ENCODE data around the gene HOGA1.

Gene HOGA1

GRCh38 chr10:97600616-97601015 is 16.4 kb downstream of the HOGA1 start:
- no peak for TF ChIP-seq ZNF274 (IDR thresholded peaks at IDR 0.05; ENCODE audit: low read depth, low read length)
- no peak overlapping the region for H3K4me3 ChIP-seq (ENCODE audit: low read length)

- no peak for TF ChIP-seq ZNF274 (IDR thresholded peaks at IDR 0.05; ENCODE audit: low read depth, low read length)
- no peak overlapping the region for H3K4me3 ChIP-seq (ENCODE audit: low read length)
Observed at GRCh38 chr10:97601268-97602215, 17.4 kb downstream of the HOGA1 start.

- H3K4me3 ChIP-seq (ENCODE audit: low read length), result no peak overlapping the region
- no peak for TF ChIP-seq ZNF274 (IDR thresholded peaks at IDR 0.05; ENCODE audit: low read depth, low read length)
Observed at GRCh38 chr10:97607095-97607636, 23.0 kb downstream of the HOGA1 start.

GRCh38 chr10:97608991-97609561 is 24.9 kb downstream of the HOGA1 start:
- no peak for TF ChIP-seq ZNF274 (IDR thresholded peaks at IDR 0.05; ENCODE audit: low read depth, low read length)

GRCh38 chr10:97611473-97611872 is 27.3 kb downstream of the HOGA1 start:
- no peak for TF ChIP-seq ZNF274 (IDR thresholded peaks at IDR 0.05; ENCODE audit: low read depth, low read length)
- no peak overlapping the region for H3K4me3 ChIP-seq (ENCODE audit: low read length)

More at GRCh38 chr10:97608991-97609561, 24.9 kb downstream of the HOGA1 start:
- H3K4me3 ChIP-seq (ENCODE audit: low read length), result no peak overlapping the region

DNA sequence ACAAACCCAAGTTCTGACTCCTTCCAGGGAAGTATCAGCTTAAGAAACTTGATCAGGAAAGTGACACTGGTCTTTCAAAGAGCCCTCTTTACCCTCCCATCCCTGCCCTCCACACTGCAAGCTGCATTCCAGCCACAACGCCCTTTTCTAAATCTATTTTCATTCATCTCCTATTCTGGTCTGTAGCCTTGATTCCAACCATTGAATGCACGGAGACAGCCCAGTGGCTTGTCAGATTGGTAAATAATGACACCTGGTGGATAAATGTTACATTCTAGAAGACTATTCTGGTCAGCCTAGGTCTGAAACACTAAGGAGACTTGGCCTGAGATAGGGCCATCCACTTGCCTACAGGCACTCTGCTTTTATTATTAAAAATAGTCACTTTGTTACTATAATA is 28.2 kb downstream of the HOGA1 start:
- no peak overlapping the region for H3K4me3 ChIP-seq (ENCODE audit: low read length)
- no peak for TF ChIP-seq ZNF274 (IDR thresholded peaks at IDR 0.05; ENCODE audit: low read depth, low read length)

- H3K4me3 ChIP-seq (ENCODE audit: low read length), result no peak overlapping the region
- no peak for TF ChIP-seq ZNF274 (IDR thresholded peaks at IDR 0.05; ENCODE audit: low read depth, low read length)
Observed at GRCh38 chr10:97618285-97618684, 34.1 kb downstream of the HOGA1 start.

- no peak for TF ChIP-seq ZNF274 (IDR thresholded peaks at IDR 0.05; ENCODE audit: low read depth, low read length)
- H3K4me3 ChIP-seq (ENCODE audit: low read length), result no peak overlapping the region
Observed at GRCh38 chr10:97618733-97619132, 34.5 kb downstream of the HOGA1 start.

DNA sequence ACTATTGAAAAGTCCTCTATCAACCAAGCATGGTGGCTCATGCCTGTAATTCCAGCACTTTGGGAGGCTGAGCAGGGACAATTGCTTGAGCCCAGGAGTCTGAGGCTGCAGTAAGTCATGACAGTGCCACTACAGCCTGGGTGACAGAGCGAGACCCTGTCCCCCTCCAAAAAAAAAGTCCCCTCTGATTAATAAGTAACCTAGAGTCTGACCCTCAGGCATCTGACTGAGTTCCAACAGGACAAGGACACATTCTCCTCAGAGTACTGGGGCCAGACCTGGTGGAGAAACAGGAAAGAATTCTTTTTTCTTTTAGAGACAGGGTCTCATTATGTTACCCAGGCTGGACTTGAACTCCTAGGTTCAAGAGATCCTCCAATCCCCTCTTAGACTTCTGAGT is 39.1 kb downstream of the HOGA1 start:
- TF ChIP-seq ZNF274 (IDR thresholded peaks at IDR 0.05; ENCODE audit: low read depth, low read length), result no peak
- no peak overlapping the region for H3K4me3 ChIP-seq (ENCODE audit: low read length)

GRCh38 chr10:97627731-97628130 is 43.5 kb downstream of the HOGA1 start:
- TF ChIP-seq ZNF274 (IDR thresholded peaks at IDR 0.05; ENCODE audit: low read depth, low read length), result no peak
- no peak overlapping the region for H3K4me3 ChIP-seq (ENCODE audit: low read length)

- H3K4me3 ChIP-seq (ENCODE audit: low read length), result no peak overlapping the region
- TF ChIP-seq ZNF274 (IDR thresholded peaks at IDR 0.05; ENCODE audit: low read depth, low read length), result no peak
Observed at GRCh38 chr10:97628228-97628627, 44.0 kb downstream of the HOGA1 start.

GRCh38 chr10:97629289-97629688 is 45.1 kb downstream of the HOGA1 start:
- TF ChIP-seq ZNF274 (IDR thresholded peaks at IDR 0.05; ENCODE audit: low read depth, low read length), result no peak
- no peak overlapping the region for H3K4me3 ChIP-seq (ENCODE audit: low read length)

DNA sequence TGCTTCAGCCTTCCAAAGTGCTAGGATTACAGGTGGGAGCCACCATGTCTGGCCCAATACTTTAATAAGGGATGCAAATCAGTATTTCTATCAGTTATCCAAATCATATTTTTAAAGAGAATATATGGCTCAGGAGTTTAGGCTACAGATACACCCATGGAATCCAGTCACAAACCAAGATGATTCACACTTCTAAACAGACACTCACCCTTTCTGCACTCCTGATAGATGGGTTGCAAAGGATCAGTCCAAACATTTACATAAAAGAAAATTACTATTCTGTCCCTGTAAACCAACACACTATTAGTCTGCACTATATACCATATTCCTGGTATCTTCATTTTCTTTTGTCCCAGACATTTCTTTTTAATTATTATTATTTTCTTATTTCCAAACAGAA is 46.9 kb downstream of the HOGA1 start:
- H3K4me3 ChIP-seq (ENCODE audit: low read length), result no peak overlapping the region

GRCh38 chr10:97632949-97633884 is 49.0 kb downstream of the HOGA1 start, which contains the start of gene MORN4:
Gene MORN4, minus strand, starts transcription at chr10:97633500. Its CDS starts 13,847 bp downstream, at chr10:97619653.
- no peak for TF ChIP-seq ZNF274 (IDR thresholded peaks at IDR 0.05; ENCODE audit: low read depth, low read length)
- peak within 1 kb of the TSS; percentile 49 for H3K4me3 ChIP-seq (ENCODE audit: low read length)

More for the DNA sequence above, 46.9 kb downstream of the HOGA1 start:
- no peak for TF ChIP-seq ZNF274 (IDR thresholded peaks at IDR 0.05; ENCODE audit: low read depth, low read length)

All from GM08714 (cell line).